HUDEP-2 (cell line): ENCODE measurements around the gene PPP1R14C.
A peak's percentile ranks its signal among the peaks of the same experiment; 100 is the strongest.

Experiments used
- DNase-seq, 76 experiments: peaks; one replicate each; lab custom pipeline; 2025; ENCODE audit not compliant: unreplicated experiment in 76 of 76; lab: John Stamatoyannopoulos, UW

Gene PPP1R14C

GRCh38 chr6:150267686-150268561 lies 125.1 kb downstream of the PPP1R14C start:
- DNase-seq = no peak

- no peak for DNase-seq
Measured at GRCh38 chr6:150269130-150269856, 126.4 kb downstream of the PPP1R14C start.

- DNase-seq = peak in 2 of 76 experiments; percentile 18 to 22
Measured at GRCh38 chr6:150269857-150270223, 127.0 kb downstream of the PPP1R14C start.

GRCh38 chr6:150270330-150271052 lies 127.6 kb downstream of the PPP1R14C start:
- no peak for DNase-seq

- no peak for DNase-seq
Measured at GRCh38 chr6:150271172-150271500, 128.3 kb downstream of the PPP1R14C start.

- DNase-seq = peak in 7 of 76 experiments; percentile 7 to 63 (median 42)
Measured at GRCh38 chr6:150271501-150272263, 128.8 kb downstream of the PPP1R14C start.

- no peak for DNase-seq
Measured at GRCh38 chr6:150272264-150272975, 129.6 kb downstream of the PPP1R14C start.

- DNase-seq = no peak
Measured at GRCh38 chr6:150272976-150273315, 130.1 kb downstream of the PPP1R14C start.

- DNase-seq = no peak
Measured at GRCh38 chr6:150273457-150274309, 130.8 kb downstream of the PPP1R14C start.

GRCh38 chr6:150275489-150275888 lies 132.6 kb downstream of the PPP1R14C start:
- DNase-seq = no peak

GRCh38 chr6:150276168-150276936 lies 133.5 kb downstream of the PPP1R14C start:
- no peak for DNase-seq

- no peak for DNase-seq
Measured at GRCh38 chr6:150276937-150277742, 134.3 kb downstream of the PPP1R14C start.

- no peak for DNase-seq
Measured at GRCh38 chr6:150279533-150279932, 136.7 kb downstream of the PPP1R14C start.

- DNase-seq = no peak
Measured at GRCh38 chr6:150280703-150281102, 137.9 kb downstream of the PPP1R14C start.

GRCh38 chr6:150281767-150282166 lies 138.9 kb downstream of the PPP1R14C start:
- DNase-seq = no peak

GRCh38 chr6:150282806-150283205 lies 140.0 kb downstream of the PPP1R14C start:
- no peak for DNase-seq

GRCh38 chr6:150286460-150286859 lies 143.6 kb downstream of the PPP1R14C start:
- no peak for DNase-seq

- no peak for DNase-seq
Measured at GRCh38 chr6:150286912-150287311, 144.1 kb downstream of the PPP1R14C start.
